ENCODE data around the gene ALDH1A2.

The ALDH1A2 gene

DNA sequence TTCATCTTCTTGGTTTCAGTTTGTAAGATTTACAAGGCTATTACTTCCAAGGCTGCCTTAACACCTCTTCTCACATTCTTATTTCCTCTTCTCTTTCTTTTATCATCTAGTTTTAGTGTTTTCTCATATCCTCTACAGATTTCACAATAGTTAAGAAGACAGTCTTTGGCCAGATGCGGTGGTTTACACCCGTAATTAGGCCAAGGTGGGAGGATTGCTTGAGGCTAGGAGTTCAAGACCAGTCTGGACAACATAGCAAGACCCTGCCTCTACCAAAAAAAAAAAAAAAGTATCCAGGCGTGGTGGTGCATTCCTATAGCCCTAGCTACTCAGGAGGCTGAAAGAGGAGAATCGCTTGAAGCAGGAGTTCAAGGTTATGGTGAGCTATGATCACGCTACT is 3.5 kb upstream of the ALDH1A2 start:
- H2AFZ ChIP-seq (ENCODE audit: low read depth): no peak overlapping the region
- no peak overlapping the region for H3K27ac ChIP-seq
- H4K20me1 ChIP-seq (ENCODE audit: insufficient read depth): no peaks in the 10 kb centered on the region
- H3K4me1 ChIP-seq (ENCODE audit: low read depth, poor library complexity, severe bottlenecking): no peaks in the 10 kb centered on the region
- no peaks in the 10 kb centered on the region for H3K27me3 ChIP-seq (ENCODE audit: insufficient read depth, low read depth)
- TF ChIP-seq CTCF (conservative IDR thresholded peaks at IDR 0.05; ENCODE audit: low read depth, low read length): no peak
- H3K36me3 ChIP-seq (ENCODE audit: insufficient read depth): no peaks in the 10 kb centered on the region
- no peak overlapping the region for H3K9ac ChIP-seq
- no peaks in the 10 kb centered on the region for H3K79me2 ChIP-seq (ENCODE audit: insufficient read depth, low read depth)
- no peak overlapping the region for H3K4me3 ChIP-seq (IDR thresholded peaks at IDR 0.05; ENCODE audit: insufficient read depth, low read depth, low read length)
- no peak overlapping the region for H3K4me2 ChIP-seq

GRCh38 chr15:58066042-58066867 is 744 bp upstream of the ALDH1A2 start:
- no peaks in the 10 kb centered on the region for H3K4me1 ChIP-seq (ENCODE audit: low read depth, poor library complexity, severe bottlenecking)
- H4K20me1 ChIP-seq (ENCODE audit: insufficient read depth): no peaks in the 10 kb centered on the region
- no peak overlapping the region for H3K4me2 ChIP-seq
- no peak overlapping the region for H3K9ac ChIP-seq
- no peak overlapping the region for H2AFZ ChIP-seq (ENCODE audit: low read depth)
- no peak overlapping the region for H3K4me3 ChIP-seq (IDR thresholded peaks at IDR 0.05; ENCODE audit: insufficient read depth, low read depth, low read length)
- no peaks in the 10 kb centered on the region for H3K27me3 ChIP-seq (ENCODE audit: insufficient read depth, low read depth)
- no peaks in the 10 kb centered on the region for H3K36me3 ChIP-seq (ENCODE audit: insufficient read depth)
- no peaks in the 10 kb centered on the region for H3K79me2 ChIP-seq (ENCODE audit: insufficient read depth, low read depth)
- TF ChIP-seq CTCF (conservative IDR thresholded peaks at IDR 0.05; ENCODE audit: low read depth, low read length): no peak
- H3K27ac ChIP-seq: no peak overlapping the region

GRCh38 chr15:58064980-58065444 is 499 bp downstream of the ALDH1A2 start:
- no peak for TF ChIP-seq CTCF (conservative IDR thresholded peaks at IDR 0.05; ENCODE audit: low read depth, low read length)
- no peak overlapping the region for H2AFZ ChIP-seq (ENCODE audit: low read depth)
- H3K4me3 ChIP-seq (IDR thresholded peaks at IDR 0.05; ENCODE audit: insufficient read depth, low read depth, low read length): no peak overlapping the region

DNA sequence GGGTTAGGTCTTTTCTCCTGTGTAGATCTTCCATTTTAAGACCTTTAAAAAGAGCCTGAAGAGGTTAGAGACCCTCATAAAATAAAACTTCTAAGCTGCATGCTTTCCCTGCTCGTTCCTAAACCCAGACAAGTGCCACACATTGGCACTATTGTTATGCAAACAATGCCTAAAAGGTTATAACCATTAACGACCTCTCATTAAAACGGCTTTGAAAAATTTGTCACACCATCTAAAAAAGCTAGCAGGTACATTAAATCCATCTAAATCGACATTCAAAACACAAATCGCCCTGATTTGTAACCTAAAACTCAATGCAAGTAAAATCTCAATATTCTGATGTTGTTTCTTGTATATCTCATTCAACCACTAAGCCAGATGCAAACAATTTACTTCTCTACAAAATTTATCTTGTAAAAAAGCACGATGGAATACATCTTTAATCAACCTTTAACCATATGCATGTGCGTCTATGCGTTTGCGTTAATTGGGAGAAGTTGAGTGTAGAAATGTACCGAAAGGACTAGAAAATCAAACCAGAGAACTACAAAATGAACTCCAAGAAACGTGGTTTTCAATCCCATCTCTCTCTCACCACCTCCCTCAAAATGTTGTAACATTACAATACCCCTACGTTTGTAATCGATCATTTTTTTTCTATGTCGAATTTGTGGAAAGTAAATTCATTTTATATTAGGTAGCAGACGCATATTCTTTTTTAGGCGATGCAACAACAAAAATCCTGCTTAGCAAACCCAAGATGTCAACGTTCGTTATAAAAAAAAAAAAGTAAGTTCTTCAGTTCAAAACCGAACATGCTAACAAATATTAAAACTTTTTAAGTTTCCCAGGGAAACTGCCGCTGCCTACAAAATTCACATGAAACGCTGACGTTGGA is 1.2 kb downstream of the ALDH1A2 start:
- no peak overlapping the region for H3K4me2 ChIP-seq

More at GRCh38 chr15:58064980-58065444, 499 bp downstream of the ALDH1A2 start:
- Histone ChIP-seq H4K20me1 (ENCODE audit: insufficient read depth) (no peaks in the 10 kb centered on the region), H3K36me3 (ENCODE audit: insufficient read depth) (no peaks in the 10 kb centered on the region), H3K27ac (no peak overlapping the region), H3K27me3 (ENCODE audit: insufficient read depth, low read depth) (no peaks in the 10 kb centered on the region), H3K4me2 (no peak overlapping the region), H3K9ac (no peak overlapping the region), H3K79me2 (ENCODE audit: insufficient read depth, low read depth) (no peaks in the 10 kb centered on the region), H3K4me1 (ENCODE audit: low read depth, poor library complexity, severe bottlenecking) (no peaks in the 10 kb centered on the region)

More for the DNA sequence above, 1.2 kb downstream of the ALDH1A2 start:
- Histone ChIP-seq H3K36me3 (ENCODE audit: insufficient read depth) (no peaks in the 10 kb centered on the region), H3K4me1 (ENCODE audit: low read depth, poor library complexity, severe bottlenecking) (no peaks in the 10 kb centered on the region), H2AFZ (ENCODE audit: low read depth) (no peak overlapping the region), H3K9ac (no peak overlapping the region), H3K27me3 (ENCODE audit: insufficient read depth, low read depth) (no peaks in the 10 kb centered on the region), H3K4me3 (IDR thresholded peaks at IDR 0.05; ENCODE audit: insufficient read depth, low read depth, low read length) (no peak overlapping the region), H3K27ac (no peak overlapping the region), H3K79me2 (ENCODE audit: insufficient read depth, low read depth) (no peaks in the 10 kb centered on the region), H4K20me1 (ENCODE audit: insufficient read depth) (no peaks in the 10 kb centered on the region)
- no peak for TF ChIP-seq CTCF (conservative IDR thresholded peaks at IDR 0.05; ENCODE audit: low read depth, low read length)
